Islet precursor cell (in vitro differentiated cells): Measurements from ENCODE around the gene IFT81.
A peak's percentile ranks its signal among the peaks of the same experiment; 100 is the strongest.

Experiments
- DNase-seq: peaks from one replicate; pipeline ENCODE4 v3.0.0-alpha.2; 2018

The IFT81 gene

GRCh38 chr12:110165540-110166159 lies 41.5 kb downstream of the IFT81 start:
- no peak for DNase-seq

- no peak for DNase-seq
Observed at GRCh38 chr12:110168732-110169455, 44.7 kb downstream of the IFT81 start.

DNA sequence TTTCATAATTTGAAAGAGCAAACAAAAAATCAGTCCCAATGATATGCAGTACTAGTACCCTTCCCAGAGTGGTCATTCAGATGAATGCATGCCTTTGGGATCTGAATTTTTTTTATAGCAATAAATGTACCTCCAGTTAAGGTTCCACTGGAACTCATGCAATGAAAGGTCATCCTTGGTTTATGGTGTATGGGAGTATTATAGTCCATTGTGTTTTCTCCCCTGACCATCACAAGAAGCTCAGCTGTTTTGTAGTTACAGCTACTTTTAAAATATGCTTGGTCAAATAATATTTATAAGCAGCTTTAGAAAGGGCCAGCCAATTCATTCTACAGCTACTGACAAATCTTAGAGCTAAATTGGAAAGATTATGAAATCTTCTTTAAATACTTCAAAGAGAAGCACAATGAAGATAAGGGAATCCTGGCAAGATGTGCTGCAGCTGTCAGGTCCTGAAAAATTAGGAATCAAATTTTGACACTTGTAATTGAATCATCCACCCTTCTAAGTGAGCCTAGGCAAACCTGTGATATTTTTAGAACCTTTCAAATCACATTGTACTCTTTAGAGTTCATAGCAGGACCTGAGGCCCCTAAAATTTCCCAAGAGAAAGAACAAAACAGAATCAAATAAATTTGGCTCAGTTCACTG lies 46.5 kb downstream of the IFT81 start:
- DNase-seq: no peak

DNA sequence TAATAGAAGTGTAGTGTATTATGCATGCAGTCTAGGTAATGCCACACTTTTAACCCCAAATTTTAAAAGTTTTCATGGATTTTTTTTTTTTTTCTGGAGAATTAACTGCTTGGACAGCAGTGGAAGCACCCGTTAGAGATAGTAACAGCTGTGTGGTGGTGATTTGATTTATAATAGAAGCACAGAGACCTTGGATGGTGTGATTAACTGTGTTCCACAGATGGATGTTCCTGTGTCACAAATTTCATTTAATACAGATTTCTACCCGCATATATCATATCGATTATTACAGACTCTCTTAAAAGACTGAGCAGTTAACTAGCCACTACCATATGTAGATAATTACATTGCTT lies 47.0 kb downstream of the IFT81 start:
- DNase-seq: no peak

GRCh38 chr12:110171636-110172035 lies 47.5 kb downstream of the IFT81 start:
- DNase-seq: no peak

GRCh38 chr12:110174373-110174996 lies 50.3 kb downstream of the IFT81 start:
- no peak for DNase-seq

- DNase-seq: no peak
Observed at GRCh38 chr12:110175201-110175600, 51.0 kb downstream of the IFT81 start.

GRCh38 chr12:110176745-110177144 lies 52.6 kb downstream of the IFT81 start:
- no peak for DNase-seq

DNA sequence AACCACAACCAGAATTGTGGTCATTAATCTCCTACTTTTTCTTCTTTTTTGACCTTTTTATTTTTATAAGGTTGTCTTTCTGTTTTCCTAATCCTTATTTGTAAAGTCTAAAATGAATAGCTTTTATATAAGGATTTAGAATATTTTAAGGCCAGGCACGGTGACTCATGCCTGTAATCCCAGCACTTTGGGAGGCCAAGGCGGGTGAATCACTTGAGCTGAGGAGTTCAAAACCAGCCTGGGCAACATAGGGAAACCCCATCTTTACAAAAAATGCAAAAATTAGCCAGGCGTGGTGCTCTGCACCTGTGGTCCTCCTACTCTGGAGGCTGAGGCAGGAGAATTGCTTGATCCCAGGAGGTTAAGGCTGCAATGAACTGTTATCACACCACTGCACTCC lies 55.1 kb downstream of the IFT81 start:
- DNase-seq: no peak

DNA sequence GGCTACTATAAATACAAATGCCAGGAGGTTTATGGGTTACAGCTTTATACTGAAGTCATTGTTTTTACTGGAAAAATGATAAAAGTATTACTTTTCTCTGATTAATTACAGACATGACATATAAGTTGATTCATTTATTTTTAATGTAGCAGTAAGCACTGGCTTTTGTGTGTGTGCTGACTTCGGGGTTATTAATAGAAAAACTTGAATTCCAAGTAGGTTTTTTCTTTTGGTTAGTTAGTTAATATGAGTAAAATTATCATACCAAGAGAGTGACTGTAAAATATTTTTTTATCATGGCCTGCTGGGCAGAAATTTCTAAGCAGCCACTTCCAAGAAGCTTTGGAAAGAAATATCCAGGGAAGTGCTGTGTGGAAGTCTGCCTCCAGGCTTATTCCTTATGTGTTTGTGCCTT lies 56.4 kb downstream of the IFT81 start:
- DNase-seq: no peak

DNA sequence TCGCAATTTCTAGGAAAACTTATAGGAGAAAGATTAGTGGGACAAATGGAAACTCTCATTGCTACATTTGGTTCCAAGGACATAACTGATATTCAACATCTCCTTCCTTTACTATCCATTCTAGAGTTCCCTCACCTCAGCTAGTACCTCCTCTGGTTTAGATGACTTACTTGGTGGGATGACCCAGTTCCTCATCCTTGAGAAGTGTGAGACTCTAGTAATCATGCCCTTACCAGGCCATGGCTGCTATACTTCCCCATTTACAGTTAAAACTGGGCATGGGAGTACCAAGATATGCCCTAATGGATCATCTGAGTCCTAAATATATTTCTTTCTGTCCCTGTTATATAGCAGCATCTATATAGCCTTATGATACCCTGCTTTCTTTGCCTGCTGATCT lies 58.1 kb downstream of the IFT81 start:
- no peak for DNase-seq

- DNase-seq: no peak
Observed at GRCh38 chr12:110183386-110183785, 59.2 kb downstream of the IFT81 start.

DNA sequence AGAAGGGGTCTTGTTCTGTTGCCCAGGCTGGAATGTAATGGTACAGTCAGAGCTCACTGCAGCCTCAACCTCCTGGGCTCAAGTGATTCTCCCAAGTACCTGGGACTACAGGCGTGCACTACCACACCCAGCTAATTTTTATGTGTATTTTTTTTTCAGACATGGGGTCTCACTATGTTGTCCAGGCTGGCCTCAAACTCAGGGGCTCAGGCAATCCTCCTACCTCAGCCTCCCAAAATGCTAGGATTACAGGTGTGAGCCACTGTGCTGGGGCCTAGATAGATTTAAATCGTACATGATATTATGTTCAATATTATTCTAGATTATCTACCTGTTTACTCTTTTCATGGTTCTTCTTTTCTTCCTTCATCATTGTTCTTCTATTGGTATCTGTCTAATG lies 61.5 kb downstream of the IFT81 start:
- DNase-seq: no peak

DNA sequence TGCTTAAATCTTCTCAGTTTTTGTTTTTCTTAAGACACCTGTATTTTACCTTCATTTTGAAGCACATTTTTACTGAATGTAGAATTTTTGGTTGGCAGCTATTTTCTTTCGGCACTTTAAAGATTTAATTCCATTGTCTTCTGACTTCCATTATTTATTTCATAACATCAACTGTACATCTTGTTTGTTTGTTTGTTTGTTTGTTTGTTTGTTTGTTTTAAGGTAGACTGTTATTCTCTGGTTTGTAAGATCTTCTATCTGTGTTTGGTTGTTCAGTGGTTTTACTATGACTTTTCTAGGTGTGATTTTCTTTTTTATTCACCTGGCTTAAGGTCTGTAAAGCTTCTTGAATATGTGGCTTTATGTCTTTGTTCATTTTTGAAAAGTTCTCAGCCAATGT lies 61.9 kb downstream of the IFT81 start:
- no peak for DNase-seq

GRCh38 chr12:110193196-110193595 lies 69.0 kb downstream of the IFT81 start:
- no peak for DNase-seq

DNA sequence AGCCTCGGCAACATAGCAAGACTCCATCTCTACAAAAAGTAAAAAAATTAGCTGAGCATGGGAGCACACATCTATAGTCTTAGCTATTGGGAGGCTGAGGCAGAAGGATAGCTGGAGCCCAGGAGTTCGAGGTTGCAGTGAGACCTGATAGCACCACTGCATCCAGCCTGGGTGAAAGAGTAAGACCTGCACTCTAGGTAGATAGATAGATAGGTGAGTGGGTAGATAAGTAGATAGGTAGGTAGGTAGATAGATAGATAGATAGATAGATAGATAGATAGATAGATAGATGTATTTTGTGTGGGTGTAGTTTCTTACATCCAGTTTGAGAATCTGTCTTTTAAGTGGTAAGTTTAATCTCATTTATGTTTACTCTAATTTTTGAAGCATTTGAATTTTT lies 72.8 kb downstream of the IFT81 start:
- no peak for DNase-seq

- no peak for DNase-seq
Observed at GRCh38 chr12:110198386-110198785, 74.2 kb downstream of the IFT81 start.

DNA sequence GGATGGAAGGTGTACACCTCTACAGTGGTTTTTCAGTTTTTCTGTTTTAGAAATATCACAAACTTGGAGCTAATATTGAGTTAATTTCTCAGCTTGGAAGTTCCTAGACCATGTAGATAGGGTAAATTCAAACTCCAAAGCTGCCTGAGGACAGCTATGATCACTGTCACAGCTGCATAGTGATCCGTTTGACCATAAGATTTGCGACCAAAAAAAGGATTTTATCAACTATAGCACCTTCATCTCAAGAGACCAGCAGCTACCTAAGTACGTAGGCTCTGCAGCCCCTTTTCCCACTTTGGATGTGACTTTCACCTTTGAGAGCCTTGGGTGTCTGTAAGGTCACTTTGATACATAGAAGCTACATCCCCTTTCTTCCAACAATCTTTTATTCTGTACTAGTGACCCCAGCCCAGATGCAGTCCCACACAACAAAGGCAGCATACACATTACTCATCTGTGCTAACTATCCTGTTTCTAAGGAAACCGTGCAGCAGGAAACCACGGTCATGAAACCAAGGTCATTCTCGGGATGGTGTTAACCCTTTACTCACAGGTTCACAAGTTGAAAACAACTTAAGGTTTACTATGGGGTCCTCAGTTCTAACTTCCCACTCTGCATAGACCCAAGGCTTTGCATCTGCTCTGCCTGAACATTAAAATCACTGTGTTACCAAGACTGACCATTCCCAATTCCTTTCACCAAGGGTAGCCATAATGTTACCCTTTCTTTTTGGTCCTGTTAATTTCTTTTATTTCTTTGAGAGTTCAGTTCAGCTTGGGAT lies 75.4 kb downstream of the IFT81 start:
- peak; percentile 67 for DNase-seq

GRCh38 chr12:110200124-110200417 lies 75.9 kb downstream of the IFT81 start:
- no peak for DNase-seq

- DNase-seq: no peak
Observed at GRCh38 chr12:110201995-110202394, 77.8 kb downstream of the IFT81 start.

DNA sequence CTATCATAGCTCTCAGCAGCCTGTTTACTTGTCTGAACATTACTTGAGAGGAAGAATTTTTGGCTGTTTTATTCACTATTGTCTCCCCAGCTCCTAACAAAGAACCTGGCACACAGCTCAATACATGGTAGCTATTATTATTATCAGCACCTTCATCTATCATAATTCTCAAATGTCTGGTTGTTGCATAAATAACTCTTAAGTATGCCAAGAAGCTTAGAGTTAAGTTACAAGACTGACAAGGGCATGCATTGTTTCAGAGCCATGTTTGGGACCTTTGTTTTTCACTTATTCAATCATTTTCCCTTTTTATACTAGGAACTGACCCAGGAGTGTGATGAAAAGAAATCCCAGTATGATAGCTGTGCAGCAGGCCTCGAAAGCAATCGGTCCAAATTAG lies 79.4 kb downstream of the IFT81 start:
- no peak for DNase-seq

- no peak for DNase-seq
Observed at GRCh38 chr12:110205931-110206330, 81.8 kb downstream of the IFT81 start.
